H1 (cell line): Measurements from ENCODE around the gene ELOVL6. TPM values are rescaled to one million over a fixed set of nuclear protein-coding genes. Genes with fewer than 3 reads are reported as not detected.

Experiments
- CTCF ChIA-PET: fragments of 300-600 bp; sonication (Branson Sonifier 250); formaldehyde crosslinking; loops from one replicate; lab custom pipeline; 2021; ENCODE audit not compliant: partially characterized antibody; lab: Charles Lee
- POLR2A ChIA-PET: fragments of 300-600 bp; sonication (Branson Sonifier 250); formaldehyde crosslinking; loops from one replicate; lab custom pipeline; 2021; ENCODE audit warnings: inconsistent platforms; ENCODE audit not compliant: partially characterized antibody; lab: Charles Lee
- DNase-seq, 2 experiments: peaks; one replicate each; pipeline versions ENCODE4 v3.0.0 to v3.0.0-alpha.2; 2010 to 2022; ENCODE audit warnings: low spot score in 2 of 2, low read depth in 1 of 2, mixed read lengths in 1 of 2
- FAIRE-seq: peaks from 2 replicates; lab custom pipeline; 2011; peaks lifted over from hg19 to GRCh38; lab: Jason Lieb, UNC
- H2AFZ ChIP-seq: 2 replicates; pipeline ENCODE4 v1.8.1; 2012; ENCODE audit warnings: low read length, inconsistent platforms
- H2AK5ac ChIP-seq: 2 replicates; pipeline ENCODE4 v1.6.1; 2013; ENCODE audit warnings: low read depth, low read length
- H2BK120ac ChIP-seq: replicated peaks from 2 replicates; pipeline ENCODE3; 2013; ENCODE audit warnings: low read depth, low read length, inconsistent platforms
- H2BK12ac ChIP-seq: 2 replicates; pipeline ENCODE4 v1.6.1; 2013; ENCODE audit warnings: low read depth, low read length
- H2BK15ac ChIP-seq: 2 replicates; pipeline ENCODE4 v1.6.1; 2013; ENCODE audit warnings: low read length
- H2BK20ac ChIP-seq: 2 replicates; pipeline ENCODE4 v1.6.1; 2013; ENCODE audit warnings: low read length
- H2BK5ac ChIP-seq: 2 replicates; pipeline ENCODE4 v1.6.1; 2013; ENCODE audit warnings: low read depth, low read length
- H3K14ac ChIP-seq: 2 replicates; pipeline ENCODE4 v1.6.1; 2013; ENCODE audit warnings: inconsistent platforms; ENCODE audit not compliant: insufficient read length
- H3K18ac ChIP-seq: 2 replicates; pipeline ENCODE4 v1.6.1; 2013; ENCODE audit warnings: low read length; ENCODE audit errors: extremely low read depth
- H3K23ac ChIP-seq: 2 replicates; pipeline ENCODE4 v1.6.1; 2013; ENCODE audit warnings: inconsistent platforms; ENCODE audit not compliant: insufficient read length
- H3K23me2 ChIP-seq: 2 replicates; pipeline ENCODE4 v1.6.1; 2013; ENCODE audit warnings: low read depth, low read length
- H3K27ac ChIP-seq: 2 replicates; pipeline ENCODE4 v1.6.1; 2011; ENCODE audit warnings: low read depth, low read length, inconsistent platforms
- H3K27me3 ChIP-seq, 4 experiments: replicated peaks in 1 of 4; 1 replicate in 1 of 4; 2 replicates in 3 of 4; pipeline versions ENCODE4 v1.6.1 to v1.8.1; 2011 to 2013; ENCODE audit warnings: low read length in 3 of 4, mild to moderate bottlenecking in 3 of 4, inconsistent platforms in 2 of 4, mixed read lengths in 2 of 4, moderate library complexity in 1 of 4; ENCODE audit not compliant: control insufficient read depth in 3 of 4, insufficient read depth in 3 of 4; ENCODE audit errors: extremely low read depth in 1 of 4
- H3K36me3 ChIP-seq, 4 experiments: 2 replicates each; pipeline versions ENCODE4 v1.6.1 to v1.8.1; 2011 to 2013; ENCODE audit warnings: mild to moderate bottlenecking in 4 of 4, low read length in 3 of 4, moderate library complexity in 2 of 4, control low read depth in 1 of 4, inconsistent platforms in 1 of 4; ENCODE audit not compliant: insufficient read depth in 4 of 4, control insufficient read depth in 2 of 4
- H3K4ac ChIP-seq: replicated peaks from 2 replicates; pipeline ENCODE3; 2013; ENCODE audit warnings: low read length, low read depth, mixed read lengths, inconsistent platforms; ENCODE audit not compliant: insufficient read length
- H3K4me1 ChIP-seq, 4 experiments: replicated peaks in 1 of 4; 1 replicate in 1 of 4; 2 replicates in 3 of 4; pipeline versions ENCODE4 v1.6.1 to v1.8.1; 2011 to 2013; ENCODE audit warnings: low read length in 3 of 4, inconsistent platforms in 2 of 4, mixed read lengths in 1 of 4; ENCODE audit not compliant: insufficient read depth in 4 of 4, control insufficient read depth in 3 of 4
- H3K4me2 ChIP-seq, 2 experiments: 2 replicates each; pipeline versions ENCODE4 v1.6.1 to v1.8.1; 2011 to 2013; ENCODE audit warnings: low read depth in 2 of 2, low read length in 2 of 2, control low read depth in 1 of 2, inconsistent platforms in 1 of 2, mild to moderate bottlenecking in 1 of 2; ENCODE audit not compliant: insufficient read depth in 1 of 2
- H3K4me3 ChIP-seq, 4 experiments: fragments of 200-600, 300-600 bp in 1 of 4; sonication (generic), shearing (Covaris generic), sonication (Bioruptor Twin) in 1 of 4; 2 replicates each; pipeline versions ENCODE4 v1.5.1 to v1.8.1; 2011 to 2016; ENCODE audit warnings: low read length in 4 of 4, low read depth in 3 of 4, control low read depth in 2 of 4, inconsistent platforms in 2 of 4, mild to moderate bottlenecking in 2 of 4, mixed read lengths in 1 of 4, moderate library complexity in 1 of 4; ENCODE audit not compliant: insufficient read depth in 2 of 4; ENCODE audit errors: extremely low read depth in 1 of 4
- H3K56ac ChIP-seq: replicated peaks from 2 replicates; pipeline ENCODE3; 2013; ENCODE audit warnings: low read depth, mild to moderate bottlenecking, mixed read lengths, low read length, inconsistent platforms; ENCODE audit not compliant: insufficient read length
- H3K79me1 ChIP-seq: 2 replicates; pipeline ENCODE4 v1.6.1; 2013; ENCODE audit warnings: low read depth, low read length, control low read depth
- H3K79me2 ChIP-seq, 2 experiments: 2 replicates each; pipeline versions ENCODE4 v1.6.1 to v1.8.1; 2012 to 2013; ENCODE audit warnings: low read length in 2 of 2, mild to moderate bottlenecking in 2 of 2, inconsistent platforms in 1 of 2; ENCODE audit not compliant: insufficient read depth in 2 of 2, control insufficient read depth in 1 of 2
- H3K9ac ChIP-seq, 4 experiments: replicated peaks in 1 of 4; 1 replicate in 1 of 4; 2 replicates in 3 of 4; pipeline versions ENCODE4 v1.6.1 to v1.8.1; 2011 to 2013; ENCODE audit warnings: low read depth in 3 of 4, low read length in 3 of 4, control low read depth in 2 of 4, mild to moderate bottlenecking in 2 of 4, moderate library complexity in 2 of 4, inconsistent platforms in 1 of 4; ENCODE audit errors: extremely low read depth in 1 of 4
- H3K9me3 ChIP-seq, 2 experiments: 2 replicates each; pipeline versions ENCODE4 v1.6.1 to v1.8.1; 2012 to 2013; ENCODE audit warnings: mild to moderate bottlenecking in 2 of 2, moderate library complexity in 2 of 2, control low read depth in 1 of 2, inconsistent platforms in 1 of 2, low read depth in 1 of 2, low read length in 1 of 2, mixed read lengths in 1 of 2; ENCODE audit not compliant: insufficient read depth in 2 of 2
- H4K20me1 ChIP-seq, 2 experiments: replicated peaks in 1 of 2; 2 replicates each; pipeline versions ENCODE3 to v1.8.1; 2011 to 2013; ENCODE audit warnings: inconsistent platforms in 2 of 2, low read length in 2 of 2, mild to moderate bottlenecking in 1 of 2; ENCODE audit not compliant: insufficient read depth in 2 of 2, control insufficient read depth in 1 of 2
- H4K5ac ChIP-seq: 2 replicates; pipeline ENCODE4 v1.6.1; 2013; ENCODE audit warnings: low read length, low read depth, mixed read lengths, inconsistent platforms; ENCODE audit not compliant: insufficient read length
- H4K8ac ChIP-seq: 2 replicates; pipeline ENCODE4 v1.8.0; 2013; ENCODE audit warnings: mild to moderate bottlenecking, moderate library complexity, low read length, inconsistent platforms; ENCODE audit not compliant: insufficient read depth; ENCODE audit errors: extremely low read depth
- H4K91ac ChIP-seq: replicated peaks from 2 replicates; pipeline ENCODE3; 2013; ENCODE audit warnings: low read length, mixed read lengths, inconsistent platforms; ENCODE audit not compliant: insufficient read length
- ATF3 ChIP-seq: IDR thresholded peaks from 2 replicates; pipeline ENCODE4 v1.6.1; 2011; ENCODE audit warnings: low read depth, mild to moderate bottlenecking, low read length; ENCODE audit not compliant: insufficient read depth
- GTF2F1 ChIP-seq: IDR thresholded peaks from 2 replicates; pipeline ENCODE4 v1.6.1; 2012; ENCODE audit warnings: low read depth, low read length, improper control_type of control experiment, borderline replicate concordance
- HDAC2 ChIP-seq, 2 experiments: fragments of 300-600 bp in 1 of 2; sonication (generic) in 1 of 2; IDR thresholded peaks; 2 replicates each; pipeline ENCODE4 v1.6.1; 2011 to 2012; ENCODE audit warnings: low read depth in 2 of 2, low read length in 2 of 2, mild to moderate bottlenecking in 2 of 2, moderate library complexity in 2 of 2, borderline replicate concordance in 1 of 2, inconsistent platforms in 1 of 2
- JUN ChIP-seq: IDR thresholded peaks from 2 replicates; pipeline ENCODE4 v1.6.1; 2011; ENCODE audit warnings: low read depth, mild to moderate bottlenecking, improper control_type of control experiment, low read length
- KDM1A ChIP-seq: fragments of 200-600, 300-600 bp; sonication (generic); IDR thresholded peaks from 2 replicates; pipeline ENCODE4 v1.7.1; 2016; ENCODE audit warnings: mild to moderate bottlenecking, low read length, borderline replicate concordance
- PHF8 ChIP-seq: fragments of 200-600 bp; sonication (generic); conservative IDR thresholded peaks from 2 replicates; pipeline ENCODE4 v1.7.1; 2012; ENCODE audit warnings: low read depth, mild to moderate bottlenecking, inconsistent platforms, low read length, moderate library complexity
- RBBP5 ChIP-seq: IDR thresholded peaks from 2 replicates; pipeline ENCODE4 v1.7.1; 2012; ENCODE audit warnings: low read depth, mild to moderate bottlenecking, inconsistent platforms, low read length, moderate library complexity, borderline replicate concordance
- SIRT6 ChIP-seq: IDR thresholded peaks from one replicate; pipeline ENCODE4 v1.7.1; 2012; ENCODE audit warnings: low read length, inconsistent platforms
- SIX5 ChIP-seq: IDR thresholded peaks from 2 replicates; pipeline ENCODE4 v1.6.1; 2011; ENCODE audit warnings: mild to moderate bottlenecking, low read depth, low read length
- TCF12 ChIP-seq: IDR thresholded peaks from 2 replicates; pipeline ENCODE4 v1.6.1; 2011; ENCODE audit warnings: low read depth, mild to moderate bottlenecking, low read length
- TEAD4 ChIP-seq: IDR thresholded peaks from 2 replicates; pipeline ENCODE4 v1.6.1; 2012; ENCODE audit warnings: low read depth, low read length, inconsistent platforms, mixed read lengths
- WGBS, 2 experiments: shearing (Covaris generic) in 1 of 2; methylation state at CpG; one replicate each; pipeline versions ENCODE4 v1.1.6 to v1.1.7; 2013 to 2015; ENCODE audit warnings: low lambda C conversion rate in 2 of 2, mixed read lengths in 2 of 2, inconsistent platforms in 1 of 2, low coverage in 1 of 2, missing lambda C conversion rate in 1 of 2; ENCODE audit not compliant: insufficient replicate concordance in 2 of 2, insufficient coverage in 1 of 2, insufficient read length in 1 of 2; ENCODE audit errors: extremely low coverage in 1 of 2, missing lambda C conversion rate in 1 of 2; 5-methylcytosine and 5-hydroxymethylcytosine counted together
- polyA plus RNA-seq, 7 experiments: library from polyadenylated mRNA; depleted of rRNA in 3 of 7; stranded (reverse) in 5 of 7; unstranded in 2 of 7; fragments of >200 nt in 5 of 7; fragments of 200-250 nt in 2 of 7; gene quantifications; 1 replicate in 5 of 7; 2 replicates in 1 of 7; 4 replicates in 1 of 7; pipeline versions ENCODE4 v1.2.1 to v1.2.3, GENCODE V29; 2011 to 2013; ENCODE audit warnings: missing spikeins in 2 of 7, mixed read lengths in 2 of 7
- total RNA-seq: library from RNA; stranded (reverse); fragmentation: NEBNext Ultra II Directional; extraction: Animal tissue kit (Norgen Biotek cat#: 25700); gene quantifications from 2 replicates; pipeline ENCODE4 v1.2.1, GENCODE V29; 2021

The ELOVL6 gene
- total and polyA plus RNA-seq, 2 of the 8 experiments (the other 6 are each of a cell fraction or from before 2014, with no cell fraction given), result 27.8 to 86.6 TPM

- 88% methylated on average over 5 of the region's 5 CpGs; no CpG with 5 or more reads in 1 of the 2 experiments for WGBS, 2 experiments
- H3K79me2 ChIP-seq, result peaks cover 4 to 76% of the 10 kb centered on the region in 2 experiments; a peak in 3 of 4 replicates
- no peak overlapping the region for H2BK120ac ChIP-seq
- no peak overlapping the region for H4K5ac ChIP-seq
- H2BK15ac ChIP-seq, result no peak overlapping the region
- H3K4me3 ChIP-seq, result no peak overlapping the region
- H3K79me1 ChIP-seq, result no peaks in the 10 kb centered on the region; the same call in 1 of the 2 replicates
- no peak overlapping the region for H2AK5ac ChIP-seq
- CTCF ChIA-PET, result interaction anchor here (1.1 to 3.0 kb wide), 3 partner anchors 12 to 132 kb away, joined by 3 to 14 read pairs (median 3); no protein-coding TSS in a partner anchor
- no peak overlapping the region for H3K23ac ChIP-seq
- no peak overlapping the region for H3K56ac ChIP-seq
- no peak overlapping the region for H2BK20ac ChIP-seq
- no peak overlapping the region for H3K4me2 ChIP-seq
- no peak overlapping the region for H3K18ac ChIP-seq
- DNase-seq (no peak), FAIRE-seq (no peak)
- no peak overlapping the region for H3K9ac ChIP-seq
- H3K23me2 ChIP-seq, result no peaks in the 10 kb centered on the region
- H3K27ac ChIP-seq, result no peak overlapping the region
- H3K9me3 ChIP-seq, result no peaks in the 10 kb centered on the region
- no peak overlapping the region for H2BK5ac ChIP-seq
- no peaks in the 10 kb centered on the region for H3K27me3 ChIP-seq
- H3K4me1 ChIP-seq, result peaks cover 4 to 12% (median 6%) of the 10 kb centered on the region in 4 experiments; a peak in 5 of 7 replicates
- H2AFZ ChIP-seq, result no peak overlapping the region
- no peak overlapping the region for H4K91ac ChIP-seq
- no peak overlapping the region for H3K14ac ChIP-seq
- H2BK12ac ChIP-seq, result no peak overlapping the region
- peaks cover 0 to 26% (median 2%) of the 10 kb centered on the region in 4 experiments; a peak in 3 of 8 replicates for H3K36me3 ChIP-seq
- H4K8ac ChIP-seq, result no peak overlapping the region
- H4K20me1 ChIP-seq, result peaks cover 2 to 4% of the 10 kb centered on the region in 2 experiments
- H3K4ac ChIP-seq, result no peak overlapping the region
- POLR2A ChIA-PET, result interaction anchor here (0.8 to 2.5 kb wide), 3 partner anchors 10 to 18 kb away, joined by 3 to 12 read pairs (median 5); partner anchors contain the start of gene ELOVL6
- TF ChIP-seq KDM1A (no peak), JUN (no peak), ATF3 (no peak), RBBP5 (no peak), SIX5 (no peak), PHF8 (no peak), HDAC2 (IDR thresholded peaks at IDR 0.05; ENCODE audit: borderline replicate concordance in 1 of 2, low read depth in 2 of 2, low read length in 2 of 2) (no peak), SIRT6 (no peak), TCF12 (no peak), GTF2F1 (no peak), TEAD4 (no peak)
Observed at GRCh38 chr4:110183058-110183457, 15.4 kb downstream of the ELOVL6 start.
